MCF 10A (cell line): Measurements from ENCODE around the gene SSBP3. TPM values are rescaled to one million over a fixed set of nuclear protein-coding genes. Genes with fewer than 3 reads are reported as not detected.

Experiments
- BruUV-seq: library from RNA; stranded (reverse); fragments of 400-500 nt; replicated peaks from 2 replicates; lab custom pipeline; 2021; lab: Mats Ljungman, UMichigan
- CTCF ChIA-PET: fragments of 300-600 bp; sonication (Branson Sonifier 250); formaldehyde crosslinking; extraction: SDS; loops from one replicate; lab custom pipeline; 2021; ENCODE audit warnings: antibody characterized with exemption, inconsistent platforms; lab: Yijun Ruan, JAX
- POLR2A ChIA-PET: fragments of 300-600, 350-650 bp; sonication (Branson Sonifier 250); formaldehyde crosslinking; extraction: SDS; loops from one replicate; lab custom pipeline; 2020; ENCODE audit warnings: antibody characterized with exemption, inconsistent platforms; lab: Yijun Ruan, JAX
- DNase-seq: peaks from one replicate; pipeline ENCODE4 v3.0.0-alpha.2; 2018; ENCODE audit not compliant: unreplicated experiment
- H3K27ac Mint-ChIP-seq: one replicate; pipeline ENCODE4 v1.8.0; 2022; ENCODE audit warnings: mild to moderate bottlenecking, low read depth, mixed read lengths; ENCODE audit not compliant: unreplicated experiment
- H3K27me3 Mint-ChIP-seq: one replicate; pipeline ENCODE4 v1.8.0; 2022; ENCODE audit warnings: mixed read lengths; ENCODE audit not compliant: insufficient read depth, unreplicated experiment
- H3K36me3 Mint-ChIP-seq: one replicate; pipeline ENCODE4 v1.8.0; 2022; ENCODE audit warnings: mild to moderate bottlenecking, moderate library complexity, mixed read lengths; ENCODE audit not compliant: insufficient read depth, unreplicated experiment
- H3K4me1 Mint-ChIP-seq: one replicate; pipeline ENCODE4 v1.8.0; 2022; ENCODE audit warnings: mixed read lengths; ENCODE audit not compliant: insufficient read depth, unreplicated experiment
- H3K4me3 Mint-ChIP-seq: one replicate; pipeline ENCODE4 v1.8.0; 2022; ENCODE audit warnings: mild to moderate bottlenecking, moderate library complexity, mixed read lengths; ENCODE audit not compliant: unreplicated experiment
- H3K9me3 Mint-ChIP-seq: one replicate; pipeline ENCODE4 v1.8.0; 2022; ENCODE audit warnings: mixed read lengths; ENCODE audit not compliant: unreplicated experiment
- intact Hi-C: fragments of 100-400 bp; cut with micrococcal nuclease; formaldehyde crosslinking; loops from 2 replicates; pipeline ENCODE4 v1.14.1; 2022
- total RNA-seq: library from RNA; stranded (reverse); gene quantifications from 2 replicates; pipeline ENCODE4 v1.2.3, GENCODE V29; 2022
- TF ChIP-seq, protein P1 (sequence below): fragments of 200-600 bp; IDR thresholded peaks from one replicate; pipeline ENCODE4 v1.8.0; 2022; ENCODE audit warnings: antibody characterized with exemption, mild to moderate bottlenecking; ENCODE audit not compliant: unreplicated experiment

The SSBP3 gene
- total RNA-seq, 1 experiment from 2014 or later: 8.6 TPM

DNA sequence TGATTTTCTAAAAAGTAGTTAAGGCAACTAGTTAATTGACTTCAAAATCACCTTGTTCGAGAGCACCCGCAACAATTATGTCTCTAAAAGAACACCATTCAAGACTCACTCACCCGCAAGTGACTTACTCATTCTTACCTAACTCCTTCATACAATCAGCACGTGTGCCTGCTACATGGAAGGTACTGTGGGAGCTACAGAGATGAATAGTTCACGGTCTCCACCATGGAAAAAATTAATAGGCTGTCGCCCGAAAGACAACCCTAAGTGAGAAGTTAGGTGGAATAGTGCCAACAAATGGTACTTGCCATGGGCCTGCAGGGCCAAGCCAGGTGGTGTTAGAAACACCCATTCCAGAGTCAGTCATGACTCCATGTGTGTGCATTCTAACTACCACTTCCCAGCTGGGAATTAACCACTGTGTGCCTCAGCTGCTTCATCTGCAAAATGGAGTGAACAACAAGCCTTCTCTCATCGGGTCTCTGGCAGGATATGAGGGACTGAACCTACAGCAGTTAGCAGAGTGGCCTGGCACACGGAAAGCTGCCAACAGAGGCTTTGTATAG lies 7.1 kb downstream of the SSBP3 start:
- BruUV-seq: no TSS peak
- DNase-seq: no peak
- H3K36me3 Mint-ChIP-seq: peaks cover 33% of the 10 kb centered on the region
- intact Hi-C loops: no loop called here
- TF ChIP-seq, protein P1, sequence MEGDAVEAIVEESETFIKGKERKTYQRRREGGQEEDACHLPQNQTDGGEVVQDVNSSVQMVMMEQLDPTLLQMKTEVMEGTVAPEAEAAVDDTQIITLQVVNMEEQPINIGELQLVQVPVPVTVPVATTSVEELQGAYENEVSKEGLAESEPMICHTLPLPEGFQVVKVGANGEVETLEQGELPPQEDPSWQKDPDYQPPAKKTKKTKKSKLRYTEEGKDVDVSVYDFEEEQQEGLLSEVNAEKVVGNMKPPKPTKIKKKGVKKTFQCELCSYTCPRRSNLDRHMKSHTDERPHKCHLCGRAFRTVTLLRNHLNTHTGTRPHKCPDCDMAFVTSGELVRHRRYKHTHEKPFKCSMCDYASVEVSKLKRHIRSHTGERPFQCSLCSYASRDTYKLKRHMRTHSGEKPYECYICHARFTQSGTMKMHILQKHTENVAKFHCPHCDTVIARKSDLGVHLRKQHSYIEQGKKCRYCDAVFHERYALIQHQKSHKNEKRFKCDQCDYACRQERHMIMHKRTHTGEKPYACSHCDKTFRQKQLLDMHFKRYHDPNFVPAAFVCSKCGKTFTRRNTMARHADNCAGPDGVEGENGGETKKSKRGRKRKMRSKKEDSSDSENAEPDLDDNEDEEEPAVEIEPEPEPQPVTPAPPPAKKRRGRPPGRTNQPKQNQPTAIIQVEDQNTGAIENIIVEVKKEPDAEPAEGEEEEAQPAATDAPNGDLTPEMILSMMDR: no peak
- ChIA-PET CTCF (interaction anchor here (1.0 to 1.4 kb wide), 2 partner anchors 14 to 89 kb away, joined by 3 to 4 read pairs; no protein-coding TSS in a partner anchor), POLR2A (no interaction called here)
- peaks cover under 1% of the 10 kb centered on the region for H3K4me1 Mint-ChIP-seq
- no peaks in the 10 kb centered on the region for H3K9me3 Mint-ChIP-seq
- no peak overlapping the region for H3K27ac Mint-ChIP-seq
- H3K27me3 Mint-ChIP-seq: no peaks in the 10 kb centered on the region
- no peak overlapping the region for H3K4me3 Mint-ChIP-seq

GRCh38 chr1:54397980-54398379 lies 8.2 kb downstream of the SSBP3 start:
- Mint-ChIP-seq H3K4me1 (no peaks in the 10 kb centered on the region), H3K27ac (no peak overlapping the region), H3K36me3 (peaks cover 33% of the 10 kb centered on the region), H3K4me3 (no peak overlapping the region), H3K27me3 (no peaks in the 10 kb centered on the region), H3K9me3 (no peaks in the 10 kb centered on the region)
- POLR2A ChIA-PET: no interaction called here
- BruUV-seq: no TSS peak
- no peak for DNase-seq
- CTCF ChIA-PET: interaction anchor here (0.6 to 1.4 kb wide), 2 partner anchors 13 to 412 kb away, joined by 3 read pairs; no protein-coding TSS in a partner anchor
- TF ChIP-seq, protein P1: no peak
- intact Hi-C loops: no loop called here

DNA sequence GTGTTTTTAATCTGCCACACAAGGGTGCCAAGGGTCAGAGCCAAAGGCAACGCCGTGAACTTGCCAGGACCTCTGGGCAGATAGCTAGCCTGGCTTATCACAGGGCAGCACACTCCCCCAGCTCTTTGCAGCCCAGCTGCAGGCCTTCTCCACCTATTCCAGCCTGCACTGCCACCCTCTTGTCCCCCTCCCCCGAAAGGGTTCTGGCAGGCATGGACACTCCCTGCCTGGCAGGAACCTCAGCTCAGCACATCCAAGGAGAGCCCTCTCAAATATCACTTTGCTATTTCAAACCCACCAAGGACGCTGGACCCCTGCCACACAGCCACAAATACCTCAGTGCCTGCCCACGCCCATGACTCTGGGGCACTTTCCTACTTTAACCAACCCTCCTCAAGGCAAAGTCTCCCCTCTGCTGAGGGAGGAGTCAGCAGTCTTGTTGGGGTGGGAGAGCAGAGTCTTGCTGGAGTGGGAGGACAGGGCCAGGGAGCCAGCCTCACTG lies 9.1 kb downstream of the SSBP3 start:
- H3K4me3 Mint-ChIP-seq: no peak overlapping the region
- no peaks in the 10 kb centered on the region for H3K27me3 Mint-ChIP-seq
- H3K9me3 Mint-ChIP-seq: no peaks in the 10 kb centered on the region
- CTCF ChIA-PET: interaction anchor here (1.2 kb wide), 1 partner anchor 9 kb away, joined by 3 read pairs; the partner anchor contains the start of gene SSBP3
- POLR2A ChIA-PET: interaction anchor here (1.5 kb wide), 1 partner anchor 10 kb away, joined by 6 read pairs; no protein-coding TSS in a partner anchor
- intact Hi-C loops: no loop called here
- TF ChIP-seq, protein P1: no peak
- DNase-seq: no peak
- no peaks in the 10 kb centered on the region for H3K4me1 Mint-ChIP-seq
- BruUV-seq: no TSS peak
- peaks cover 33% of the 10 kb centered on the region for H3K36me3 Mint-ChIP-seq
- no peak overlapping the region for H3K27ac Mint-ChIP-seq

- CTCF ChIA-PET: interaction anchor here (1.2 kb wide), 1 partner anchor 10 kb away, joined by 3 read pairs; the partner anchor contains the start of gene SSBP3
- no TSS peak for BruUV-seq
- H3K27ac Mint-ChIP-seq: no peak overlapping the region
- no peaks in the 10 kb centered on the region for H3K27me3 Mint-ChIP-seq
- intact Hi-C loops: no loop called here
- TF ChIP-seq, protein P1: no peak
- H3K9me3 Mint-ChIP-seq: no peaks in the 10 kb centered on the region
- H3K4me1 Mint-ChIP-seq: no peaks in the 10 kb centered on the region
- H3K4me3 Mint-ChIP-seq: no peak overlapping the region
- POLR2A ChIA-PET: interaction anchor here (0.7 to 1.5 kb wide), 2 partner anchors 11 to 173 kb away, joined by 4 to 6 read pairs; no protein-coding TSS in a partner anchor
- no peak for DNase-seq
- H3K36me3 Mint-ChIP-seq: peaks cover 29% of the 10 kb centered on the region
Observed at GRCh38 chr1:54396261-54396933, 9.8 kb downstream of the SSBP3 start.
